NCI-H2171 treated with DMSO at 0.1 percent for 48 hours (cell line): ENCODE measurements around the gene AP2M1.
"Not testable (repeated sequence)": the region's sequence is repeated elsewhere in the genome, so short reads cannot be mapped to it uniquely, and the experiment has no call there.

ENCODE experiments used
- DNase-seq: peaks from one replicate; lab custom pipeline; 2025; lab: John Stamatoyannopoulos, UW

AP2M1 gene

DNA sequence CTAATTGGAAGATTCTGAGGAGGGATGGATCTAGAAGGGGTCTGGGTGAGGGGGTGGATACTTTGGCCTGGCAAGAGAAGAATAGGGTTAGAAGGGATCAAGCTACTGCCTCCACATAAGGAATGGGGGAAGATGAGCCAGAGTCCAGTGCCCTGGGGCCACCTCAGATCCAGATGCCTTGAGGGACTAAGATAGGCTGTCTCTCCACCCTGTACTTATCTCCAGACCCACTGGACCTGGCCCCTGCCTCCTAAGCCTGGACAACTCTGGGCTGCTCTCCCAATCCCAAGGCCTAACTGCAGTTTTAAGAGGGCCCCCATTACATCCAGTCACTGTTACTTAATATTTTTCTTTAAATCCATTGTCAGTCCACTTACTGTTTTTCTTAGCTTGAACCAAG, 17.4 kb upstream of the AP2M1 start:
- DNase-seq: no peak

GRCh38 chr3:184158404-184158803, 16.3 kb upstream of the AP2M1 start:
- no peak for DNase-seq

GRCh38 chr3:184160456-184160855, 14.2 kb upstream of the AP2M1 start:
- no peak for DNase-seq

DNA sequence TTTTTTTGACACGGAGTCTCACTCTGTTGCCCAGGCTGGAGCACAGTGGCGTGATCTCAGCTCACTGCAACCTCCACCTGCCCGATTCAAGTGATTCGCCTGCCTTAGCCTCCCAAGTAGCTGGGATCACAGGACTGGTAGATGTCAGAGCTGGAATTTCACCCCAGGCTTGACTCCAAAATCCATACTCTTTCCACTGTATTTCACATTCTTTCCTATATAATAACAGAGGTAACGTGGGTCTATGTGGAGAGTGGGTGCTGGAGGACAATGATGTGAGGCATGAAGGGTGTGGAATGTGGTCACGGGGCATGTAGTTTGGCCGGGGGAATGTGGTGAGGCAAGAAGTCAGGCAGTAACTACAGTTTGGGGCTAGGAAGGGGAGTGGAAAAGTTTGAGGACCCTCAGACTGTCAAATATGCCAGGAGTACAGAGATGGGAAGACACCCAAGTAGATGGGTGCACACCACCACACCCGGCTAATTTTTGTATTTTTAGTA, 12.0 kb upstream of the AP2M1 start:
- not testable (repeated sequence) for DNase-seq

GRCh38 chr3:184164648-184165330, 9.9 kb upstream of the AP2M1 start:
- no peak for DNase-seq

- no peak for DNase-seq
These were observed 9.1 kb upstream of the AP2M1 start for GRCh38 chr3:184165543-184165942.

GRCh38 chr3:184166671-184167070, 8.0 kb upstream of the AP2M1 start:
- DNase-seq: no peak

DNA sequence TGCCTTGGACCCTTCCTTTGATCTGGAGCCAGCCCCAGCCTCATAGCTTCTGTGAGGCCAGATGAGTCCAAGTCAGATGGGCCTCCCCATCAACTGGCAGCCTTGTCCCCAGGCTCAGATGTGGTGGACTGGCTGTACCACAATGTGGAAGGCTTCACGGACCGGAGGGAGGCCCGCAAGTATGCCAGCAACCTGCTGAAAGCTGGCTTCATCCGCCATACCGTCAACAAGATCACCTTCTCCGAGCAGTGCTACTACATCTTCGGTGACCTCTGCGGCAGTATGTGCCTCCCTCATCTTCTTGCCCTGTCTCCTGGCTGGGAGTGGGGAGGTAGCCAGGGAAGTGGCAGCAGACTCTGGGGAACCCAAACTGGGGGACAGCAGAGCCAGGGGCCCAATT, 6.9 kb upstream of the AP2M1 start:
- DNase-seq: no peak

DNA sequence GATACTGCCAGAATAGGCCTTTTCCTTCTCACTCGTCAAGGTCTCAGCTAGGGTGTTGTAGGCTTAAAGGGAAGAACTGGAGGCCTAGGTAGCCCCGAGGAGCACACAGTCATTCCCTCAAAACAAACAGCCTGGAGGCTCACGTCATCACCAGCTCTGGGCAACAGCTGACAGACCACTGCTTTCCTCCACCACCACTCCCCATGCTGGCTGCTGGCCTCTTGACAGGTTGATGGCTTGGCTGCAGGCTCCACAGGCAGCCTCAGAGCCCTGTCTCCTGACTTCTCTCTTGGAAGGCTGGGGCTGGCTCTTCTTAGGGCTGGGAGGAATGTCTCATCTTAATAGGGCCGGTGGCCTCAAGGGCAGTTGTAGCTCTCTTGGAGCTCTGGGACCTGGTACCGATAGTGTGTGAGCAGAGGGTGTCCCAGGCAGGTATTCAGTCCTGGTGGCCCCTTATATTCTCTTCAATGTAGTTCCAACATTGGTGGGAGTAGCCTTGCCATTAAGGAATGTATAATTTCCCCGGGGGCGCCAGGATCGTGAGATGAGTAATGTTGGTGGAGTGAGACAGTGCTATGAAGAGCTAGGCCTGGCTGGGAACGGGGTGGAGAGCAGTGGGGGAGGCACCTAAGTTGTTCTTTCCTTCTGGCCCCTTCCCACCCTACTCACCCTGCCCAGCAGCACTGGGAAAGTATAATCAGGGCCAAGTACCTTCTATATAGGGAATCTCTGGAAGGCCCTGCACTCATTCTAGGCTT, 6.1 kb upstream of the AP2M1 start:
- no peak for DNase-seq

DNA sequence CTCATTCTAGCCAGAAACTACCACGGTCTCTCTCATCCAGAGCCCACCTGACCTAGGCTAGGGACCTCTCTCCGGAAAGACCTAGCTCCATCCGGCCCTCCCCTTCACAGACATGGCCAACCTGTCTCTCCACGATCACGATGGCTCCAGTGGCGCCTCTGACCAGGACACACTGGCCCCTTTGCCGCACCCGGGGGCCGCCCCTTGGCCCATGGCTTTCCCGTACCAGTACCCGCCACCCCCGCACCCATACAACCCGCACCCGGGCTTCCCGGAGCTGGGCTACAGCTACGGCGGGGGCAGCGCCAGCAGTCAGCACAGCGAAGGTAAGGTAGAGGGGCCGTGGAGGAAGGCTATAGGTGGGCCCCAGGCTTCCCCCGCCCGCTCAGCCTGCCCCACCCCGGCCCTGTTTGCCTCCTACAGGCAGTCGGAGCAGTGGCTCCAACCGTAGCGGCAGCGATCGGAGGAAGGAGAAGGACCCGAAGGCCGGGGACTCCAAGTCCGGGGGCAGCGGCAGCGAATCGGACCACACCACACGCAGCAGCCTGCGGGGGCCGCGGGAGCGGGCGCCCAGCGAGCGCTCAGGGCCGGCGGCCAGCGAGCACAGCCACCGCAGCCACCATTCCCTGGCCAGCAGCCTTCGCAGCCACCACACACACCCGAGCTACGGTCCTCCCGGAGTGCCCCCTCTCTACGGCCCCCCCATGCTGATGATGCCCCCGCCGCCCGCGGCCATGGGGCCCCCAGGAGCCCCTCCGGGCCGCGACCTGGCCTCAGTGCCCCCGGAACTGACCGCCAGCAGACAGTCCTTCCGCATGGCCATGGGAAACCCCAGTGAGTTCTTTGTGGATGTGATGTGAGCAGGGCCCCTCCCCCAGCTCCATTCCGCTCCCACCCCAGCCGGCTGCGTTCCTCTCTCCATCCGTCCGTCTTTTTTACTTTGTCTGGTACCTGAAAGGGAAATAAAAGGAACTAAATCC, 4.5 kb upstream of the AP2M1 start:
- DNase-seq: no peak

DNA sequence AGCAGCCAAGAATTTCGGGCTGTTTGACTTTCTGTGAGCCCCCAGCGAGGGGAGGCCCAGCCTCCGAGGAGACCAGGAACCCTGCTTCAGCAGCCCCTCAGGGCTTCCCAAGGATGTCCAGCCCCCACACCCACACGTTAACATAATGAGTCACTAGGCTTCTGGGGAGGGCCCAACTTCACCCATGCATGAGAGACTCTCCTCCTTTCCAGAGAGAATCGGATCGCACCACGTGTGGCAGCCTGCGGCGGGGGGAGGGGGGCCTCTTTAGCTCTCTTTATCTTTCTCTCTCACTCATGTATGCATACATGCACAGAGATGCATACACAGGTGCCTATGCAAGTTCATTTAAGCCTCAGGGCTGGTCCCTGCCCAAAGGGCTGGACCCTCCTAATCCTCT, 3.1 kb upstream of the AP2M1 start:
- DNase-seq: no peak

DNA sequence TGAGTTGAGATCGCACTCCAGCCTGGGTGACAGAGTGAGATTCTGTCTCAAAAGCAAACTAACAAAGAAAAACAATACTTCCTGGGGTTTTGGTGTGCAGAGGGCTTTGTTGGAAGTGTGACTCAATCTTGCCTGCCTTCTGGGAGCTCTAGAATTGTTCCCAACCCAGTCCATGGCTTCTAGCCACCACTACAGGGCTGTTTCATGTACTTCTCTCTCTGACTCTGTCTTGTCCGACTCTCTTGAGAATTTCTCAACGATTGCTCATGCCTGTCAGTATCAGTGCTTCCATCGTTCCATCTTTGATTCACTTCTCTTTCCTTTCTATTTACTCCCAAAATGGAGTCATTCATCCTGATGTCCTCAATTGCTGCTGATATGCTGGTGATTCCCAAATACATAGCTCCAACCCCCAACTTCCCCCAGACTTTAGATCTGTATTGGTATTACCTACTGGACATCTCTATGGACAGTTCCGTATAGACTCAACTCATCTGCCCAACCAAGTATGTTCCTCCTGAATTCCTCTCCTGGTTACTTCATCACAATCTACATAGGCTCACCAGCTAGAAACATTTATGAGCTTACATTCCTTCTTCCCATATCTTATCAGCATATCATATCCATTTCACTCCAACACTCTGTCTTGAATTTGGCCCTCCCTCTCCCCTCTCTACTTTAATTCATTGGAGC, 1.8 kb upstream of the AP2M1 start:
- no peak for DNase-seq

DNA sequence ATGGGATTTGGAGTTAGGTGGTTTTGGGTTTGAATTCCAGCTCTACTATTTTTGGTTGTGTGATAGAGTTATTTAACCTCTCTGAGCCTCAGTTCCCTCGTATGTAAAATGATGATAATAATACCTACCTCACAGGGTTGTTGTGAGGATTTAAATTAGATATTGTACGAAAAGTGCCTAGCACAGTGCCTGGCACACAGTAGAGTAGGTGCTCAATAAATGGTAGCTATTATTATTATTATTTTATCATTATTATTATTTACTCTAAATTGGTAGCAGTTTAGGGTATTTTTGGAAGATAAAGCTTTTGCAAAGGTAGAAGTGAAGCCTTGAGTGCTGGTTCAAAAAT, 1.3 kb upstream of the AP2M1 start:
- no peak for DNase-seq

GRCh38 chr3:184174284-184174645, 390 bp upstream of the AP2M1 start:
- no peak for DNase-seq

DNA sequence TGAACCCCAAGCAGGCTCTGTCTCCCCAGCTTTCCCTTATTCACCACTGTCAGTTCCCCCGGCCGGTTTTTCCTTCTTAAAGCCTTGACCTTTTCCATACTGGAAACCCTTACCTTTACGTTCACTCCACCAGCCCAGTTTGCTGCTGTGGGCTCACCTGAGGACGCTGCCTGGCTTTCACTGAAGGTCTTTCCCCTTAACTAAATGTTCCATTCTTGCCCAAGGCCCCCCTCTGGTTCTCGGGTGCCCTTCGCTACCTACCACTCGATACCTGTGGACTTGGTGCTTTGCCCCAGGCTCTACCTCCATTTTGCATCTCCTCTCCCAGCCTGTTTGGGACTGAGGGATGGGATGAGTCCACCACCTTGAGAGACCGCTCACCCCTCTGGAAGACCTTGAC, 851 bp downstream of the AP2M1 start:
- DNase-seq: no peak

DNA sequence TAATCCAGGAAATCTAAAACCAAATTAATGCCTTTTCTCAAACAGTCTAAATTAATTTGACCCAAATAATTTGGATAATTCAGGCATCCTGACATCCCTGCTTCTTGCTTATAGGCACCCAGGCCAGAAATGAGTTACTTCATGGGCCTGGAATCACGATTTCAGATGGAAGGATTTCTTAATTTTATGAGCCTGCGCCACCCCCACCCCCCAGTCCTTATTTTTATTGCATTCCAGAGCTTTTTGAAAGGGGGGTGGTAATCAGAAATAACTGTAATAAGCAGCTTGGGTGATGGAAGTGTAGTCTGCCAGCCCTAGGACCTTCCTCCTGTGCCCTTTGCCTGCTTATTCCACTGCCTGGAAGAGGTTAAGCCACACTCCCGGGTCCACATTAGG, 1.3 kb downstream of the AP2M1 start:
- DNase-seq: no peak

DNA sequence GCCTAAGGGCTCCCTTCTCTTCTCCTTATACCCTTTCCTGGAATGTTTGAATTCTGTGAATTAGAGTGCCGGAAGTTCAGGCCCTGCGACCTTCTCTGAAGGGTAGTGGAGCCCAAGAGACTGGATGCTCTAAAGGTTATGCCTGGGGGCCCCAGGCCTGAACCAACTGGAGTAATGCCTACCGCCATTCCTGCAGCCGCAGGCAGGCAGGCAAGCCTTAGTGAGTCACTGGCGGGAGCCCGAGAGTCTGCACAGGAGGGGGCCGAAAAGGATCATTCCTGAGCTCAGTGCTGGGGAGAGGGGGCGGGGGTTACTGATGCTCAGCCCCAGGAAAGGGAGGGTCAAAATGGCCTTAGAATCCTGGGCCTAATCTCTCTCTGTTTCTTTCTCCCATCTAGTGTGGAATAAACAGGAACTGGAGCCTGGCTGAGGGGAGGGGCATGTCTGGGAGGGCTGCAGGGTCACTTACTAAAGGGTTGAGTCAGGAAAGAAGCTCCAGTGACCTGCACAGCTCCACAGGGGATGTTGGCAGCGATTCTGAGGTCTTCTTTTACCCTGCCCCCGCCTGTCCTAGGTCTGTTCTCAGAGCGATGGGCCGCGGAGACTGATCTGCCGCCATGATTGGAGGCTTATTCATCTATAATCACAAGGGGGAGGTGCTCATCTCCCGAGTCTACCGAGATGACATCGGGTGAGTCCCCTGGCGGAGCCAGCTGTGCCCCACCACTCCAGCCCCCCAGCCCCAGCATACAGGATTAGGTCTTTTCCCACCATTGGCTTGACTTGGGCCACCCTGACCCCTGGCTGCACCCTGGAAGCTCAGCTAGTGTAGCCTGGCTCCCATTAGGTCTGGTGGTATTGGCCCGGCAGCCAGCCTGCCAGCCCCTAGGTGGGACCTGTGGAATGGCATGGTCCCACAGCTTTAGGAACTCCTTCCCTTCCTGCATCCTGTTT, 2.0 kb downstream of the AP2M1 start:
- DNase-seq: no peak

DNA sequence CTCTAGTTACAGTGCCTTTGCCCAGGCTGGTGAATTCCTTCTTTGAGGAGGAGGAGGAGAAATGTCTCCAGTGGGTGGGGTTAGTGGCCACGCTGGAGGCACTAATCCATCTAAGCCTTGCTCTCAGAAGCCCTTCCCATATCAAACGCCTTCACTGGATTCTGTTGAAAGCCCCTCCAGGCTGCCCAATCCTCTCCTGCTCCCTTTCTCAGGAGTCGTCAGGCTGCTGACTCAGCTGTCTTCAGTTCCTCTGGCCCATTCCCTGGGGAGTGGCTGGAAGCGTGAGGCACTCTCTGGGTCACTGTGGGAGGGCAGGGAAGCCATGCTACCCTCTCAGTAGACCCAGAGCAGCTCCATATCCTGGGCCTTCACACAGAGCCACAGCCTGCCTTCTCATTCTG, 2.7 kb downstream of the AP2M1 start:
- no peak for DNase-seq

GRCh38 chr3:184177767-184178306, 3.2 kb downstream of the AP2M1 start:
- DNase-seq: no peak

DNA sequence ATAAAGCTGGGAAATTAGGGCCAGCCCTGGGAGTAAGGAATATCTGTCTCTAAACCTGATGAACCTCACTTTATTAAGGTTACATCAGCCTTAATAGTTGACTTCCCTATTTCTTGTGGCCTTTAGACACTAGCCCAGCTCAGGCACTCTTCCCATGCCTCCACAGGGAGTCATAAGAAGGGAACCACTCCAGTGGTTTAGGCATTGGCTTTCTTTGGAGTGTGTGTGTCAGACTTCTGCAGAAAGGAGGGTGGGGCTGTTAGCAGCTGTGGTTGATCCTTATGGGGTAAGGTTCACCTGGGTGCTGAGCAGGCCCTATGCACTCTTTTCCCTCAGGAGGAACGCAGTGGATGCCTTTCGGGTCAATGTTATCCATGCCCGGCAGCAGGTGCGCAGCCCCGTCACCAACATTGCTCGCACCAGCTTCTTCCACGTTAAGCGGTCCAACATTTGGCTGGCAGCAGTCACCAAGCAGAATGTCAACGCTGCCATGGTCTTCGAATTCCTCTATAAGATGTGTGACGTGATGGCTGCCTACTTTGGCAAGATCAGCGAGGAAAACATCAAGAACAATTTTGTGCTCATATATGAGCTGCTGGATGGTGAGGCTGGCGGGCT, 4.0 kb downstream of the AP2M1 start:
- no peak for DNase-seq
